Heart left ventricle (tissue), 16 donors: ENCODE results near the gene TRIM67. TPM values are rescaled to one million over a fixed set of nuclear protein-coding genes. Genes with fewer than 3 reads are reported as not detected.

Source experiments
- ATAC-seq, 4 donors: fragments of 200-7000 bp; cut with Tn5 transposase; one replicate each; pipeline ENCODE4 v1.9.1; 2020 to 2022; ENCODE audit warnings: moderate library complexity in 4 of 4, mild to moderate bottlenecking in 3 of 4, moderate number of reproducible peaks in 1 of 4
- DNase-seq, 5 donors: peaks; one replicate each; pipeline ENCODE4 v3.0.0-alpha.2; 2020
- H3K27ac ChIP-seq, 12 donors: fragments of 200-600 bp; sonication (generic) in 4 of 12; one replicate each; pipeline versions ENCODE4 v1.5.0 to v1.8.0; 2016 to 2022; ENCODE audit warnings: mild to moderate bottlenecking in 2 of 12
- H3K27me3 ChIP-seq, 9 donors: fragments of 200-600 bp; sonication (generic) in 2 of 9; one replicate each; pipeline versions ENCODE4 v1.5.1 to v1.8.0; 2016 to 2022; ENCODE audit warnings: mild to moderate bottlenecking in 3 of 9
- H3K36me3 ChIP-seq, 9 donors: fragments of 200-600 bp; sonication (generic) in 2 of 9; one replicate each; pipeline versions ENCODE4 v1.5.0 to v1.8.0; 2018 to 2022; ENCODE audit warnings: mild to moderate bottlenecking in 2 of 9
- H3K4me1 ChIP-seq, 12 donors: fragments of 200-600 bp; sonication (generic) in 4 of 12; one replicate each; pipeline versions ENCODE4 v1.5.0 to v1.8.0; 2016 to 2022; ENCODE audit warnings: mild to moderate bottlenecking in 3 of 12
- H3K4me3 ChIP-seq, 12 donors: fragments of 200-600 bp; sonication (generic) in 4 of 12; one replicate each; pipeline versions ENCODE4 v1.5.0 to v1.8.0; 2017 to 2022; ENCODE audit warnings: mild to moderate bottlenecking in 9 of 12, moderate library complexity in 4 of 12
- H3K9me3 ChIP-seq, 12 donors: fragments of 200-600 bp; sonication (generic) in 4 of 12; one replicate each; pipeline versions ENCODE4 v1.5.0 to v1.8.0; 2016 to 2022; ENCODE audit warnings: mild to moderate bottlenecking in 1 of 12
- POLR2A ChIP-seq, 2 donors: fragments of 450-650 bp; IDR thresholded peaks; one replicate each; pipeline ENCODE4 v1.6.1; 2017; ENCODE audit warnings: antibody characterized with exemption in 2 of 2, mild to moderate bottlenecking in 2 of 2, moderate library complexity in 2 of 2
- WGBS, 4 donors: extraction: QIAGEN DNeasy Blood & Tissue Kit in 2 of 4; methylation state at CpG; one replicate each; pipeline versions ENCODE4 v1.1.5 to v1.1.7; 2013 to 2018; 5-methylcytosine and 5-hydroxymethylcytosine counted together
- intact Hi-C, 10 donors: fragments of 100-400 bp; cut with DNase I; formaldehyde crosslinking; loops; one replicate each; pipeline versions ENCODE4 v1.11.1 to v1.14.2; 2022
- long read RNA-seq, 3 donors: library from polyadenylated mRNA; unstranded; transcript quantifications; one replicate each; pipeline ENCODE4 v2.0.0, GENCODE V29; 2020 to 2021
- polyA plus RNA-seq, 2 donors: library from polyadenylated mRNA; stranded (reverse); fragments of 200-250 nt; gene quantifications; one replicate each; pipeline ENCODE4 v1.2.3, GENCODE V29; 2013
- total RNA-seq, 9 donors: library from RNA; depleted of rRNA in 2 of 9; stranded (reverse); fragments of >200 nt in 2 of 9; fragmentation: NEBNext Ultra II Directional in 3 of 9; extraction: Animal tissue kit (Norgen Biotek cat#: 25700) in 3 of 9; gene quantifications; one replicate each; pipeline versions ENCODE4 v1.1.0 to v1.2.4, GENCODE V29; 2016 to 2023
- TF ChIP-seq, protein P1 (sequence below), 12 donors: fragments of 200-600 bp; sonication (generic) in 4 of 12; IDR thresholded peaks; one replicate each; pipeline versions ENCODE4 v1.5.0 to v1.8.0; 2018 to 2022; ENCODE audit warnings: antibody characterized with exemption in 12 of 12, mild to moderate bottlenecking in 5 of 12
- donor health status: ischemic (EF 13 %, LVEDD 7.1; RV severe dilation, severe dysfunction).
- donor health status: healthy with polysubstance abuse.
- donor health status: DM: no; HTN: yes; CAD: no.
- donor health status: DM: no; HTN: no; CAD: no.
- donor health status: ischemic (EF 25% LVEDD 6.9; RV normal size, moderate dysfunction).
- donor health status: ischemic (EF 25% LVEDD 5.7; RV mildly dilated, moderate dysfunction).
- donor health status: healthy.
- donor health status: DM: yes; HTN: yes; CAD: no.
- donor health status: ischemic (EF 35%, LVEDD 5.7; RV mildly dilated, moderate dysfunction).
- donor health status: nonischemic (EF 11% LVEDD 7.7; RV severe dilation, severe dysfunction).
- donor health status: DM: yes; HTN: yes; CAD: no.
- donor health status: PGD.
- donor health status: ischemic (EF 29% LVEDD 5.4; RV normal size, mild dysfunction).
- donor health status: nonischemic (EF 23%, LVEDD 6.1; RV moderate dilation, normal function).

TRIM67 gene
- total RNA-seq (under 1 TPM in 3 of 9 donors, not detected in 6; 0.12 to 0.16 (median 0.13) TPM), polyA plus RNA-seq (not detected)
- long read RNA-seq, donor 1: 0 reads
- long read RNA-seq, donor 2: 0 reads
- long read RNA-seq, donor 3: 0 reads

- peaks cover 27 to 84% (median 49%) of the 10 kb centered on the region in 9 donors for H3K27me3 ChIP-seq
- TF ChIP-seq, protein P1, sequence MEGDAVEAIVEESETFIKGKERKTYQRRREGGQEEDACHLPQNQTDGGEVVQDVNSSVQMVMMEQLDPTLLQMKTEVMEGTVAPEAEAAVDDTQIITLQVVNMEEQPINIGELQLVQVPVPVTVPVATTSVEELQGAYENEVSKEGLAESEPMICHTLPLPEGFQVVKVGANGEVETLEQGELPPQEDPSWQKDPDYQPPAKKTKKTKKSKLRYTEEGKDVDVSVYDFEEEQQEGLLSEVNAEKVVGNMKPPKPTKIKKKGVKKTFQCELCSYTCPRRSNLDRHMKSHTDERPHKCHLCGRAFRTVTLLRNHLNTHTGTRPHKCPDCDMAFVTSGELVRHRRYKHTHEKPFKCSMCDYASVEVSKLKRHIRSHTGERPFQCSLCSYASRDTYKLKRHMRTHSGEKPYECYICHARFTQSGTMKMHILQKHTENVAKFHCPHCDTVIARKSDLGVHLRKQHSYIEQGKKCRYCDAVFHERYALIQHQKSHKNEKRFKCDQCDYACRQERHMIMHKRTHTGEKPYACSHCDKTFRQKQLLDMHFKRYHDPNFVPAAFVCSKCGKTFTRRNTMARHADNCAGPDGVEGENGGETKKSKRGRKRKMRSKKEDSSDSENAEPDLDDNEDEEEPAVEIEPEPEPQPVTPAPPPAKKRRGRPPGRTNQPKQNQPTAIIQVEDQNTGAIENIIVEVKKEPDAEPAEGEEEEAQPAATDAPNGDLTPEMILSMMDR (IDR thresholded peaks at IDR 0.05): no peak
- TF ChIP-seq POLR2A (IDR thresholded peaks at IDR 0.05): no peak
- DNase-seq: peak in 1 of 5 donors; percentile 23
- peak within 1 kb of the TSS; percentile 29 to 59 (median 48) for H3K4me3 ChIP-seq
- H3K9me3 ChIP-seq: no peaks in the 10 kb centered on the region
- no peak within 1 kb of the TSS for H3K27ac ChIP-seq
- ATAC-seq: peak in 3 of 4 donors; percentile 36 to 73 (median 57)
- 1 to 3% (median 1%) methylated on average over 12 to 42 of the region's 42 CpGs for WGBS, 4 donors
- H3K4me1 ChIP-seq: peaks cover 5 to 34% (median 21%) of the 10 kb centered on the region in 12 donors
- intact Hi-C loops: no loop called here
- no peaks in the 10 kb centered on the region for H3K36me3 ChIP-seq
These were observed at the start of gene TRIM67 for GRCh38 chr1:231161667-231162296. Gene TRIM67 (plus strand): TSS chr1:231162058. CDS start chr1:231162970, 912 bp downstream.

DNA sequence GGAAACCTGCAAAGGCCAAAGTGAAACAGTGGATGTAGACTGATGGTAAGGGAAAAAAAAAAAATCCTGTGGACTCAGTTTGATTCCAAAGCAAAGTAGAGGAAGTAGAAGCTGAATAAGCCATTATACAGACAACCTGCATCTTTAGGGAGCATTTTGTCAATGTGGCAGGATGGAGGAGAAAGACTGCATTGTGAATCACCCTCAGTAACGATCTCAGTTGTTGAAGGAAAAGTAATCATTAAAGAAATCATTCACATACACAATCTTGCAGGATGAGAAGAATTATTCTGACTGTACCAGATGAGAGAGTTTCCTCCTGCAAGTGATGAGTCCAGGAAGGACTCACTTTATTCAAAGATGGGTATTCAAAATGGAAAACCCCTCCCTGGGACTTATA, 45.1 kb upstream of the TRIM67 start:
- DNase-seq: no peak
- Histone ChIP-seq H3K27me3 (peaks cover 0 to 3% (median 0%) of the 10 kb centered on the region in 9 donors), H3K27ac (no peak overlapping the region), H3K36me3 (no peaks in the 10 kb centered on the region), H3K9me3 (peaks cover 0 to 21% (median 7%) of the 10 kb centered on the region in 12 donors), H3K4me3 (no peak overlapping the region), H3K4me1 (no peaks in the 10 kb centered on the region)
- no peak for ATAC-seq
- TF ChIP-seq, protein P1 (IDR thresholded peaks at IDR 0.05): no peak
- no peak for TF ChIP-seq POLR2A (IDR thresholded peaks at IDR 0.05)
- WGBS, 4 donors: 18 to 42% (median 32%) methylated on average over 1 of the region's 1 CpG
- intact Hi-C loops: no loop called here

DNA sequence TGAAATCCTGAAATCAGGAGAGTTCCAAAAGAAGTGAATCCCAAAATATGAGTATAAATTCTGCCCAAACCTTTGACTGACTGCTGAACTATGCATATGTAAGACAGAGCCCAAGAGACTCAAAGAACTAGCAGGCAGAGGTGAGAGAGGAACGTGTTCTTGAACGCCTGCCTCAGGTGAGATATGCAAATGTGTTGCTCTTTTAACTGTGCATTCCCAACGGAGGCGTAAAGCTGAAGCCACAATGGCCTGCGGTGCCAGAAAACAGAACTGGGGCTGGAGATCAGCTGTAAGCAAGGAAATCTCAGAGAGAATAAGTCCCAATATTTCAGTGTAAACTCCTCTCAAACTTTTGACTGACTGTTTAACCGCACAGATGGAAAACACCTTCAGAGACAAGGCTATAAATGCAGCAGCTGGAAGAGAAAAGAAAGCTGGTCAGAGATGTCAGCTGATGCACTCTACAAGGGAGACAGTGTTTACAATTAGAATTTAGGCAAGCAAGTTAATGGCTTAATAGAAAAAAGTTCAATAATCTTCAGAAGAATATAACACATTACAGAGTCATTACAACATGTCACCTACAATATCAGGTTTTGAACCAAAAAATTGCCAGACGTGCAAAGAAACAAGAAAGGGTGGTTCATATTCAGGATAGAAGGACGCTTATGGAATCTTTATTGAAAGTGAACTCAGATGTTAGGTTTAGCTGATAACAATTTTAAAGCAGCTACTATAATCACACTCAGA, 43.0 kb upstream of the TRIM67 start:
- intact Hi-C loops: no loop called here
- no peak for TF ChIP-seq POLR2A (IDR thresholded peaks at IDR 0.05)
- TF ChIP-seq, protein P1 (IDR thresholded peaks at IDR 0.05): no peak
- 51 to 60% (median 56%) methylated on average over 8 of the region's 8 CpGs for WGBS, 4 donors
- ATAC-seq (no peak), DNase-seq (no peak)
- H3K27me3 ChIP-seq: no peaks in the 10 kb centered on the region
- H3K4me1 ChIP-seq: no peaks in the 10 kb centered on the region
- H3K4me3 ChIP-seq: no peak overlapping the region
- H3K36me3 ChIP-seq: no peaks in the 10 kb centered on the region
- no peak overlapping the region for H3K27ac ChIP-seq
- H3K9me3 ChIP-seq: peaks cover 0 to 15% (median 7%) of the 10 kb centered on the region in 12 donors

GRCh38 chr1:231121533-231121932, 40.3 kb upstream of the TRIM67 start:
- ATAC-seq (no peak), DNase-seq (no peak)
- no peaks in the 10 kb centered on the region for H3K4me1 ChIP-seq
- H3K4me3 ChIP-seq: no peak overlapping the region
- H3K36me3 ChIP-seq: no peaks in the 10 kb centered on the region
- intact Hi-C loops: no loop called here
- 89 to 93% (median 92%) methylated on average over 1 of the region's 1 CpG for WGBS, 4 donors
- no peaks in the 10 kb centered on the region for H3K27me3 ChIP-seq
- TF ChIP-seq POLR2A (IDR thresholded peaks at IDR 0.05): no peak
- TF ChIP-seq, protein P1 (IDR thresholded peaks at IDR 0.05): no peak
- peaks cover 0 to 15% (median 7%) of the 10 kb centered on the region in 12 donors for H3K9me3 ChIP-seq
- H3K27ac ChIP-seq: no peak overlapping the region
